ENCODE results near the gene TFPI2.

Gene TFPI2

DNA sequence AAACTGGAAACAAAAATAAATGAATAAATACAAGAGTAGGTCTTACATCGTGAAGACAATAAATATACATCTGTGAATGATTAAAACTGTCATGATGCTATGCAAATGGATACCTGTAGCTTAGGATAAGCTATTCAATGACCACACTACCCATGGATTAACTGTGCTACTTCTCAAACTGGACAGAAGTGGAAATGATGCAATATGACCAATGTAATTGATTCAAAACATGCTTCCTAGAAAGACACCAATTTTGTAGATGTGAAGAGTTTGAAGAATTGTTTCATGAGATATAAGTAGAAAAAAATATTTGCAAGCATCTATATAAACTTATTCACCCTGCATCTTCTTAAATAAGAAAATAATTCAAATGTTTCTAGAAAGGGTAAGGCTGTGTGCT lies 36.1 kb downstream of the TFPI2 start:
- DNase-seq = no peak

DNA sequence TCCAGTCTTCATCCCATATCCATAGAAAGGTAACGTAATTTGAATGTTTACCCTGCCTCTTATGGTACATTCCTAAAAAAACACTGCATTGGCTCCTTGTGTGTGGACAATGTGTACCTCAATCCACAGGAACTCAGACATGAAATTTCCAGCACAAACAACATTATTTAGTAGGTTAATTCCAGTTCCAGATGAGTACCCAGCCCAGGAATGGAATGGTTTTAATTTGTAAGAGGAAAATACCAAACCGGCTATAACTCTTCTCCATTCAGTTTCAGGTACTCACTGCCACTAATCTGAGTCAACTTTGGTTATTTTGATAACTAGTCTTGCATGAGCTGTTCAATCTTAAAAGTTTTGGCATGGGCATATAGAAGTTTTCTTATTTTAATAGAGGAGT lies 39.0 kb downstream of the TFPI2 start:
- DNase-seq = no peak

DNA sequence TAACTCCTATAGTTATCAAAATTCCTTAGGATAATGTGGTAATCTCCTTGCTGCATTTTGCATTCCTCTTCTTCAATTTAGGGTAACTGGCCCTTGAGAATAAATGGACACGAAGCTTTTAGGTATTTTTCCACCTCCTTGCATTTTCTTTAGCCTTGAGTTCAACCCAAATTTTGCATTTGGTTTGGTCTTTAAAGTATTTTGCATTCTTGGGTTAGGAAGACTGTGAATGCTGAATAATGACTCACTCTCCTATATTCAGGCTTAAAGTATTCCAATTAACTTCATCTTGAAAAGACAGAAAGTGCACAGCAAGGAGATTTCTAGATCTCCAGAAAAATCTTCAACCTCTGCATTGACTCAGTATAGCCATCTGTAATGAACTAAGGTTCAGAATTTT lies 47.3 kb downstream of the TFPI2 start:
- DNase-seq = no peak

DNA sequence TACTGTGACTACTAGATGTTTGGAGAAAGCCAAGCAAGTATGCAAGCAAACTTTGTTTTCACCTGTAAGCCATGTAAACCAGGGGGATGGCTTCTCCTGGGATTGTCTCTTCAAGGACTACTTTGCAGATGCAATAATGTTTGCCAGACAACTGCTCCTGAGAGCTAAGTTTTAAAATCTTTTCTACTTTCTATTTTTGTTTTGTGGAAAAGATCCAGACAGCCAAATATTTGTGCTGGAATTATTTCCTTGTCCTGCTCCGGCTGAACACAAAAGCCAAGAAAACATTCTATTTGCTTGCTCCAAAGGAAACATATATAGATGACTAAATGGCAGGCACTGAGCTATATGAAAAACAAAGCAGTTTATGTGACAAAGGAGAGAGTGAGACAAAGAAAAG lies 51.6 kb downstream of the TFPI2 start:
- no peak for DNase-seq

DNA sequence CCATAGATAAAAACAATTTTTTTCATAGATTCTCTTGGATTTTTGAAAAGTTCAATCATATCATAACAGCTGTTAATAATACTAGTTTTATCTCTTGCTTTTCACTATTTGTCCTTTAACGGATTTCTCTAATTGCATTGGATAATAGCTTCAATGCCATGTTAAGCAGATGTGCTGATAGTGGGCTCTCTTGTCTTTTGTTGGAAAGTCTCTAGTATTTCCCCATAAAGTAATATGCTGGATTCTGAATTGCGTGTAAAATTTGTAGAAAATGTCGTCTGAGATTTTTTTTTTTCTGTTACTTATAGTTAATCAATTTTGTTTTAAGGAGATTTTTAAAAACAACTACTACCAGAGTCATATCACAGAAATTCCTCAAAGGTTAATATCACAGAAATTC lies 53.3 kb downstream of the TFPI2 start:
- no peak for DNase-seq

DNA sequence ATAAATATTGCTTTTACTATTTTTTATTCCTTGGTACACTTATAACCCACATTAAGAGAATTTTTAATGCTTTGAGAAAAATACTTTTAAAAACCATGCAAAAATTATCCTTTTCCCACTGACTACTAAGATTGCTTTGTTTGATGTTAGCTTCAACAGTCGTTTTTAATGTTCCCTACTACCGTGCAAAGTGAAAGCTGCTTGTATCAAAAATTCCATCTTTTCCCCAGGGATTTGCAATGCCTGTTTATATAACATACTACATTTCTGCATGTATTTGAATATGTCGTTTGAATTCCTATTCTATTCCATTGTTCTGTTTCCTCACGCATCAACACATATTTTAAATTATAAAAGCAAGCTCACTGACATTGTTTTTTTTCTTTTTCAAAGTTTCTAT lies 54.4 kb downstream of the TFPI2 start:
- DNase-seq = no peak

DNA sequence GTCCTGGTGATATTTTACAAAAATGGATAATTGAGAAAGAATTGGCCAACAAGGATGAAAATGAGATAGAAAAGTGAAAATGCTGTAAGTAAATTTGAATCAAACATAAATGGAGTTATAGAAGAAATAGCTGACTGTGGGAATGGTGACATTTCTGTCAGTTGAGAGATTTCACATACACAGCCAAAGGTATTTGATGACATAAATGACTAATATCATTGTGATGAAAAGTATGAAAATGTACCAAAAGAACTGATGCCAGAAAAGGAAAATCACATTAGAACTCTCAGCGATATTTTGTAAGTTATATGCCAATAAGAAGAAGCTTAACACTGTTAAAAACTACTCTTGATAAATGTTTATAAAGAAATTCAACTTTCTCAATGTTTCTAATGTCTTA lies 54.9 kb downstream of the TFPI2 start:
- DNase-seq = no peak
